ENCODE results near the gene THPO.

THPO gene

GRCh38 chr3:184387174-184387714 is 9.2 kb upstream of the THPO start:
- peak in 1 of 42 donors; percentile 7 for DNase-seq
- intact Hi-C loops (cut with DNase I): no loop called here

GRCh38 chr3:184386047-184386806 is 8.2 kb upstream of the THPO start:
- intact Hi-C loops (cut with DNase I): no loop called here
- DNase-seq: peak in 2 of 42 donors; percentile 23 to 26

- intact Hi-C loops (cut with DNase I): no loop called here
- DNase-seq: peak in 13 of 42 donors; percentile 5 to 75 (median 40)
These were observed 6.9 kb upstream of the THPO start for GRCh38 chr3:184384856-184385422.

GRCh38 chr3:184384342-184384741 is 6.3 kb upstream of the THPO start:
- peak in 1 of 42 donors; percentile 16 for DNase-seq
- intact Hi-C loops (cut with DNase I): no loop called here

GRCh38 chr3:184383033-184383740 is 5.2 kb upstream of the THPO start:
- intact Hi-C loops (cut with DNase I): no loop called here
- DNase-seq: peak in 1 of 42 donors; percentile 16

- peak in 2 of 42 donors; percentile 15 to 19 for DNase-seq
- intact Hi-C loops (cut with DNase I): no loop called here
These were observed 4.5 kb upstream of the THPO start for GRCh38 chr3:184382326-184383032.

- intact Hi-C loops (cut with DNase I): no loop called here
- peak in 1 of 42 donors; percentile 14 for DNase-seq
These were observed 3.5 kb upstream of the THPO start for GRCh38 chr3:184381261-184382224.

GRCh38 chr3:184380627-184381260 is 2.7 kb upstream of the THPO start:
- peak in 2 of 42 donors; percentile 26 to 45 for DNase-seq
- intact Hi-C loops (cut with DNase I): no loop called here

GRCh38 chr3:184380185-184380626 is 2.2 kb upstream of the THPO start:
- intact Hi-C loops (cut with DNase I): no loop called here
- DNase-seq: peak in 37 of 42 donors; percentile 41 to 83 (median 67)

GRCh38 chr3:184379358-184380184 is 1.6 kb upstream of the THPO start, which contains the start of gene CHRD:
CHRD (plus strand) TSS chr3:184380054; CDS start chr3:184380319, 265 bp downstream.
- intact Hi-C loops (cut with DNase I): loop anchor here (10.0 kb wide), 1 partner anchor 135 kb away; no protein-coding TSS in a partner anchor
- DNase-seq: peak in 1 of 42 donors; percentile 20

- intact Hi-C loops (cut with DNase I): loop anchor here (10.0 kb wide), 1 partner anchor 136 kb away; no protein-coding TSS in a partner anchor
- DNase-seq: no peak
These were observed 797 bp upstream of the THPO start for GRCh38 chr3:184378651-184379357.

- intact Hi-C loops (cut with DNase I): loop anchor here (10.0 kb wide), 1 partner anchor 137 kb away; no protein-coding TSS in a partner anchor
- no peak for DNase-seq
These were observed 633 bp downstream of the THPO start for GRCh38 chr3:184377374-184377773.

GRCh38 chr3:184375747-184376461 is 2.1 kb downstream of the THPO start:
- DNase-seq: no peak
- intact Hi-C loops (cut with DNase I): loop anchor here (10.0 kb wide), 1 partner anchor 139 kb away; no protein-coding TSS in a partner anchor

GRCh38 chr3:184373422-184373821 is 4.6 kb downstream of the THPO start:
- intact Hi-C loops (cut with DNase I): loop anchor here (5.0 to 10.0 kb wide), 2 partner anchors 141 to 169 kb away; no protein-coding TSS in a partner anchor
- no peak for DNase-seq

- DNase-seq: no peak
- intact Hi-C loops (cut with DNase I): loop anchor here (5.0 to 10.0 kb wide), 2 partner anchors 142 to 169 kb away; no protein-coding TSS in a partner anchor
These were observed 5.1 kb downstream of the THPO start for GRCh38 chr3:184372911-184373310.
